Activated T-helper 1 cell treated with anti-CD3 and anti-CD28 coated beads, Interleukin-12 subunit alpha, Interleukin-12 subunit beta, Interleukin-2, Interleukin-4 antibody, amounts not matched to agents 30 ng/mL and 10 ng/mL and 1 ng/mL, durations not matched to agents 14 hours and 24 hours and 36 hours (primary cell): ENCODE data around the gene CADM2. TPM values are rescaled to one million over a fixed set of nuclear protein-coding genes. Genes with fewer than 3 reads are reported as not detected.

Experiments
- DNase-seq: peaks from one replicate; pipeline ENCODE4 v3.0.0; 2021; ENCODE audit warnings: low spot score
- H3K27ac Mint-ChIP-seq: one replicate; pipeline ENCODE4 v1.8.0; 2021; ENCODE audit warnings: mild to moderate bottlenecking, mixed read lengths
- H3K27me3 Mint-ChIP-seq: one replicate; pipeline ENCODE4 v1.8.0; 2022; ENCODE audit warnings: mild to moderate bottlenecking, moderate library complexity, mixed read lengths; ENCODE audit not compliant: insufficient read depth
- H3K36me3 Mint-ChIP-seq: one replicate; pipeline ENCODE4 v1.8.0; 2021; ENCODE audit warnings: low read depth, mixed read lengths
- H3K4me1 Mint-ChIP-seq: one replicate; pipeline ENCODE4 v1.8.0; 2021; ENCODE audit warnings: low read depth, mixed read lengths
- H3K4me3 Mint-ChIP-seq: one replicate; pipeline ENCODE4 v1.8.0; 2021; ENCODE audit warnings: mild to moderate bottlenecking, moderate library complexity, mixed read lengths
- H3K9me3 Mint-ChIP-seq: one replicate; pipeline ENCODE4 v1.8.0; 2021; ENCODE audit warnings: mixed read lengths
- intact Hi-C: fragments of 100-400 bp; cut with micrococcal nuclease; formaldehyde crosslinking; loops from one replicate; pipeline ENCODE4 v1.15.1; 2024
- total RNA-seq: library from RNA; stranded (reverse); gene quantifications from 2 replicates; pipeline ENCODE4 v1.2.3, GENCODE V29; 2022

CADM2 gene
- total RNA-seq, 1 donor from 2014 or later: not detected

GRCh38 chr3:85182975-85183752, 224.4 kb downstream of the CADM2 start:
- no peak for DNase-seq
- no peak overlapping the region for H3K27ac Mint-ChIP-seq
- intact Hi-C loops: no loop called here

GRCh38 chr3:85185495-85185894, 226.7 kb downstream of the CADM2 start:
- Mint-ChIP-seq H3K9me3 (no peaks in the 10 kb centered on the region), H3K36me3 (no peaks in the 10 kb centered on the region), H3K4me1 (no peaks in the 10 kb centered on the region), H3K27me3 (no peaks in the 10 kb centered on the region), H3K4me3 (no peak overlapping the region), H3K27ac (no peak overlapping the region)
- DNase-seq: no peak
- intact Hi-C loops: no loop called here

More at GRCh38 chr3:85182975-85183752, 224.4 kb downstream of the CADM2 start:
- no peaks in the 10 kb centered on the region for H3K36me3 Mint-ChIP-seq
- H3K4me1 Mint-ChIP-seq: no peaks in the 10 kb centered on the region
- no peaks in the 10 kb centered on the region for H3K27me3 Mint-ChIP-seq
- H3K4me3 Mint-ChIP-seq: no peak overlapping the region
- no peaks in the 10 kb centered on the region for H3K9me3 Mint-ChIP-seq

- no peaks in the 10 kb centered on the region for H3K9me3 Mint-ChIP-seq
- no peak overlapping the region for H3K4me3 Mint-ChIP-seq
- H3K4me1 Mint-ChIP-seq: no peaks in the 10 kb centered on the region
- no peaks in the 10 kb centered on the region for H3K27me3 Mint-ChIP-seq
- no peak for DNase-seq
- intact Hi-C loops: no loop called here
- H3K36me3 Mint-ChIP-seq: no peaks in the 10 kb centered on the region
- no peak overlapping the region for H3K27ac Mint-ChIP-seq
Measured at GRCh38 chr3:85189731-85190130, 230.9 kb downstream of the CADM2 start.

- Mint-ChIP-seq H3K4me3 (no peak overlapping the region), H3K27ac (no peak overlapping the region), H3K27me3 (no peaks in the 10 kb centered on the region), H3K9me3 (no peaks in the 10 kb centered on the region), H3K36me3 (no peaks in the 10 kb centered on the region), H3K4me1 (no peaks in the 10 kb centered on the region)
- intact Hi-C loops: no loop called here
- no peak for DNase-seq
Measured at GRCh38 chr3:85193565-85193964, 234.8 kb downstream of the CADM2 start.

GRCh38 chr3:85208650-85209049, 249.9 kb downstream of the CADM2 start:
- Mint-ChIP-seq H3K4me1 (no peaks in the 10 kb centered on the region), H3K4me3 (no peak overlapping the region), H3K9me3 (peaks cover 4% of the 10 kb centered on the region), H3K27me3 (no peaks in the 10 kb centered on the region), H3K27ac (no peak overlapping the region), H3K36me3 (no peaks in the 10 kb centered on the region)
- DNase-seq: no peak
- intact Hi-C loops: no loop called here

- DNase-seq: no peak
- Mint-ChIP-seq H3K27ac (no peak overlapping the region), H3K4me3 (no peak overlapping the region), H3K36me3 (no peaks in the 10 kb centered on the region), H3K9me3 (peaks cover 6% of the 10 kb centered on the region), H3K27me3 (no peaks in the 10 kb centered on the region), H3K4me1 (no peaks in the 10 kb centered on the region)
- intact Hi-C loops: no loop called here
Measured at GRCh38 chr3:85210540-85210939, 251.8 kb downstream of the CADM2 start.

GRCh38 chr3:85228966-85229365, 270.2 kb downstream of the CADM2 start:
- no peak for DNase-seq
- intact Hi-C loops: no loop called here
- Mint-ChIP-seq H3K4me3 (no peak overlapping the region), H3K9me3 (peaks cover 22% of the 10 kb centered on the region), H3K36me3 (no peaks in the 10 kb centered on the region), H3K27me3 (no peaks in the 10 kb centered on the region), H3K4me1 (no peaks in the 10 kb centered on the region), H3K27ac (no peak overlapping the region)

- Mint-ChIP-seq H3K4me1 (no peaks in the 10 kb centered on the region), H3K27me3 (no peaks in the 10 kb centered on the region), H3K36me3 (no peaks in the 10 kb centered on the region), H3K4me3 (no peak overlapping the region), H3K9me3 (no peaks in the 10 kb centered on the region), H3K27ac (no peak overlapping the region)
- intact Hi-C loops: no loop called here
- DNase-seq: no peak
Measured at GRCh38 chr3:85244091-85244490, 285.3 kb downstream of the CADM2 start.

- Mint-ChIP-seq H3K27ac (no peak overlapping the region), H3K4me1 (no peaks in the 10 kb centered on the region), H3K36me3 (no peaks in the 10 kb centered on the region), H3K4me3 (no peak overlapping the region), H3K9me3 (no peaks in the 10 kb centered on the region), H3K27me3 (no peaks in the 10 kb centered on the region)
- no peak for DNase-seq
- intact Hi-C loops: no loop called here
Measured at GRCh38 chr3:85244519-85244918, 285.7 kb downstream of the CADM2 start.

- H3K27ac Mint-ChIP-seq: no peak overlapping the region
- H3K4me1 Mint-ChIP-seq: no peaks in the 10 kb centered on the region
- H3K27me3 Mint-ChIP-seq: no peaks in the 10 kb centered on the region
- no peak for DNase-seq
- intact Hi-C loops: no loop called here
- H3K36me3 Mint-ChIP-seq: no peaks in the 10 kb centered on the region
- H3K4me3 Mint-ChIP-seq: no peak overlapping the region
- no peaks in the 10 kb centered on the region for H3K9me3 Mint-ChIP-seq
Measured at GRCh38 chr3:85251766-85252165, 293.0 kb downstream of the CADM2 start.

GRCh38 chr3:85252686-85253085, 293.9 kb downstream of the CADM2 start:
- no peak overlapping the region for H3K4me3 Mint-ChIP-seq
- intact Hi-C loops: no loop called here

GRCh38 chr3:85254738-85255137, 295.9 kb downstream of the CADM2 start:
- H3K4me3 Mint-ChIP-seq: no peak overlapping the region
- intact Hi-C loops: no loop called here
- no peaks in the 10 kb centered on the region for H3K36me3 Mint-ChIP-seq
- H3K4me1 Mint-ChIP-seq: no peaks in the 10 kb centered on the region
- H3K27ac Mint-ChIP-seq: no peak overlapping the region
- H3K27me3 Mint-ChIP-seq: no peaks in the 10 kb centered on the region
- no peak for DNase-seq
- no peaks in the 10 kb centered on the region for H3K9me3 Mint-ChIP-seq

More at GRCh38 chr3:85252686-85253085, 293.9 kb downstream of the CADM2 start:
- no peak overlapping the region for H3K27ac Mint-ChIP-seq
- no peaks in the 10 kb centered on the region for H3K9me3 Mint-ChIP-seq
- H3K36me3 Mint-ChIP-seq: no peaks in the 10 kb centered on the region
- no peak for DNase-seq
- no peaks in the 10 kb centered on the region for H3K4me1 Mint-ChIP-seq
- no peaks in the 10 kb centered on the region for H3K27me3 Mint-ChIP-seq

GRCh38 chr3:85255949-85256348, 297.2 kb downstream of the CADM2 start:
- Mint-ChIP-seq H3K4me3 (no peak overlapping the region), H3K9me3 (no peaks in the 10 kb centered on the region), H3K27me3 (no peaks in the 10 kb centered on the region), H3K4me1 (no peaks in the 10 kb centered on the region), H3K36me3 (no peaks in the 10 kb centered on the region), H3K27ac (no peak overlapping the region)
- DNase-seq: no peak
- intact Hi-C loops: no loop called here

GRCh38 chr3:85258326-85258725, 299.5 kb downstream of the CADM2 start:
- Mint-ChIP-seq H3K27ac (no peak overlapping the region), H3K9me3 (no peaks in the 10 kb centered on the region), H3K36me3 (no peaks in the 10 kb centered on the region), H3K4me3 (no peak overlapping the region), H3K4me1 (no peaks in the 10 kb centered on the region), H3K27me3 (no peaks in the 10 kb centered on the region)
- intact Hi-C loops: no loop called here
- DNase-seq: no peak
